Left lung (tissue), 10 donors: ENCODE results near the gene RPL19. TPM values are rescaled to one million over a fixed set of nuclear protein-coding genes. Genes with fewer than 3 reads are reported as not detected.

Experiments used
- ATAC-seq: fragments of 200-7000 bp; cut with Tn5 transposase; one replicate; pipeline ENCODE4 v1.9.1; 2020; ENCODE audit warnings: moderate library complexity
- DNase-seq, 4 donors: peaks; one replicate each; pipeline ENCODE4 v3.0.0-alpha.2; 2013 to 2020
- H3K27ac ChIP-seq, 2 donors: fragments of 200-600 bp; sonication (generic) in 1 of 2; one replicate each; pipeline versions ENCODE4 v1.5.0 to v1.8.0; 2020 to 2021
- H3K27me3 ChIP-seq, 2 donors: fragments of 200-600 bp; sonication (generic) in 1 of 2; one replicate each; pipeline versions ENCODE4 v1.5.0 to v1.8.0; 2020 to 2021
- H3K36me3 ChIP-seq, 2 donors: fragments of 200-600 bp; sonication (generic) in 1 of 2; one replicate each; pipeline versions ENCODE4 v1.5.0 to v1.8.0; 2020 to 2021
- H3K4me1 ChIP-seq, 2 donors: fragments of 200-600 bp; one replicate each; pipeline ENCODE4 v1.8.0; 2021
- H3K4me3 ChIP-seq, 2 donors: fragments of 200-600 bp; sonication (generic) in 1 of 2; one replicate each; pipeline versions ENCODE4 v1.5.0 to v1.8.0; 2020 to 2021; ENCODE audit warnings: mild to moderate bottlenecking in 1 of 2
- H3K9me3 ChIP-seq, 2 donors: fragments of 200-600 bp; sonication (generic) in 1 of 2; one replicate each; pipeline versions ENCODE4 v1.5.0 to v1.8.0; 2020 to 2021
- CTCF ChIP-seq, 2 donors: fragments of 200-600 bp; sonication (generic) in 1 of 2; IDR thresholded peaks; one replicate each; pipeline versions ENCODE4 v1.5.0 to v1.8.0; 2021; ENCODE audit warnings: antibody characterized with exemption in 2 of 2
- intact Hi-C, 2 donors: fragments of 100-400 bp; cut with DNase I; formaldehyde crosslinking; loops; one replicate each; pipeline versions ENCODE4 v1.11.2 to v1.14.2; 2022
- polyA plus RNA-seq, 6 donors: library from polyadenylated mRNA; unstranded; fragments of 120-200 nt; gene quantifications; one replicate each; pipeline ENCODE4 v1.2.1, GENCODE V29; 2013; ENCODE audit not compliant: insufficient read length in 6 of 6
- total RNA-seq, 2 donors: library from RNA; stranded (reverse); fragmentation: NEBNext Ultra II Directional; extraction: Animal tissue kit (Norgen Biotek cat#: 25700); gene quantifications; one replicate each; pipeline ENCODE4 v1.2.1, GENCODE V29; 2021
- donor health status: DM: no; HTN: yes; CAD: no.
- donor health status: DM: no; HTN: no; CAD: no.

The RPL19 gene
- total and polyA plus RNA-seq, 8 donors = 1,286 to 2,452 (median 2,096) TPM

DNA sequence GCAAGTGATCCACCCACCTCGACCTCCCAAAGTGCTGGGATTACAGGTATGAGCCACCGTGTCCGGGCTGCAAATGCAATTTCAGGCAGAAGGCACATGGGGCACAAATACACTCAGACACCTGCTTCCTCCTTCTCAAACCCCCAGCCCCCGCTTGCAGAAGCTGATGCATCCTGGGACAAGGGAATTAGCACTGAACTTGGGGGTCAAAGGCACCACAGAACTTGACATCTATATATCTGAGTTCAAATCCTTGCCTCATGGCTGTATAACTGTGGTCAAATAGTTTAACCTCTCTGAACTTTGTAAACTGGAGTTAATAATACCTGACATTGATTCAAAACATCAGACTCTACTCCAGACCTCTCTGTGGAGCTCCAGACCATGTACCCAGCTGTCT is 30.0 kb upstream of the RPL19 start:
- Histone ChIP-seq H3K9me3 (no peaks in the 10 kb centered on the region), H3K36me3 (peaks cover 0 to 2% of the 10 kb centered on the region in 2 donors), H3K27me3 (peaks cover 0 to 14% of the 10 kb centered on the region in 2 donors), H3K4me3 (no peak overlapping the region), H3K27ac (no peak overlapping the region), H3K4me1 (peaks cover 0 to 28% of the 10 kb centered on the region in 2 donors)
- intact Hi-C loops = no loop called here
- ATAC-seq (no peak), DNase-seq (no peak)
- no peak for TF ChIP-seq CTCF (IDR thresholded peaks at IDR 0.05)

- H3K27ac ChIP-seq = no peak overlapping the region
- peaks cover 0 to 10% of the 10 kb centered on the region in 2 donors for H3K27me3 ChIP-seq
- no peaks in the 10 kb centered on the region for H3K9me3 ChIP-seq
- peaks cover 0 to 24% of the 10 kb centered on the region in 2 donors for H3K4me1 ChIP-seq
- DNase-seq (no peak), ATAC-seq (no peak)
- TF ChIP-seq CTCF (IDR thresholded peaks at IDR 0.05) = no peak
- peaks cover 0 to 6% of the 10 kb centered on the region in 2 donors for H3K36me3 ChIP-seq
- intact Hi-C loops = no loop called here
- H3K4me3 ChIP-seq = no peak overlapping the region
These were observed 29.5 kb upstream of the RPL19 start for GRCh38 chr17:39170558-39170957.

DNA sequence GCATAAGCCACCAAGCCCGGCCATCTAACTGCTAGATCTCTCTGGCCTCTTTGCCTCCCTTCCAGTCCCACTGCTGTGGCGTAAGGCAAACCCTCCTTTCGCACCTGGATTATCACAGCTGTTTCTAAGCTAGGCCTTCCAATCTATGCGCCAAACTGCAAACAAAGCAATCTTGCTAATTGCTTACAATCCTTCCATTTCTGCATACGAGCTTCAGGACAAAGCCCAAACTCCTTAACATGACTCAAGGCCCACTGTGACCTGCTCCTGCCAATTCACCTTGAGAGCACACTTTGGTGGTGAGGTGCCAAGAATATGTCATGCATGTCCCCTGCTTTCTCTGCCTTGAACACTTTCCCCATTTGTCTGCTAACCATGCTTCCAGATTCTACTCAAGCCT is 28.1 kb upstream of the RPL19 start:
- H3K27me3 ChIP-seq = no peaks in the 10 kb centered on the region
- no peak overlapping the region for H3K4me3 ChIP-seq
- DNase-seq (no peak), ATAC-seq (no peak)
- peaks cover 0 to 20% of the 10 kb centered on the region in 2 donors for H3K36me3 ChIP-seq
- no peak overlapping the region for H3K27ac ChIP-seq
- H3K4me1 ChIP-seq = peaks cover 0 to 10% of the 10 kb centered on the region in 2 donors
- TF ChIP-seq CTCF (IDR thresholded peaks at IDR 0.05) = no peak
- H3K9me3 ChIP-seq = no peaks in the 10 kb centered on the region
- intact Hi-C loops = no loop called here

DNA sequence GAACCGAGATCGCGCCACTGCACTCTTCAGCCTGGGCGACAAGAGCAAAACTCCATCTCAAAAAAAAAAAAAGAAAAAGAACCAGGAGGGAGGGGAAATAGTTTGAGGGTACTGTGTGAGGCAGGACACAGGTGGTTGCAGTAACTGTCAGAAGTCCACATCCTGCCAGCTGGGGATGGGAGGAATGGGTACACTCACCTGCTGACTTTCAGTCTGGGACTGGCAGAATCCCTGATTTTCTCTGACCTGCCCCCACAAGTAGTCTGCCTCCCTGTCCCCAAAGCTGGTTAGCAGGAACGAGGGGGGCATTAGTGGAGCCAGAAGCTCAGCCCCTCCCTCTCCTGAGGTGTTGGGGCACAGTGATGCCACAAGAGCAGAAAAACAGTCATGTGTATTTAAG is 27.0 kb upstream of the RPL19 start:
- Histone ChIP-seq H3K9me3 (no peaks in the 10 kb centered on the region), H3K4me1 (peaks cover 0 to 5% of the 10 kb centered on the region in 2 donors), H3K4me3 (no peak overlapping the region), H3K36me3 (peaks cover 0 to 31% of the 10 kb centered on the region in 2 donors), H3K27me3 (no peaks in the 10 kb centered on the region), H3K27ac (no peak overlapping the region)
- intact Hi-C loops = no loop called here
- DNase-seq (no peak), ATAC-seq (no peak)
- TF ChIP-seq CTCF (IDR thresholded peaks at IDR 0.05) = no peak

GRCh38 chr17:39173526-39174274 is 26.4 kb upstream of the RPL19 start:
- DNase-seq (no peak), ATAC-seq (no peak)
- peaks cover 0 to 10% of the 10 kb centered on the region in 2 donors for H3K4me1 ChIP-seq
- no peaks in the 10 kb centered on the region for H3K27me3 ChIP-seq
- H3K9me3 ChIP-seq = no peaks in the 10 kb centered on the region
- intact Hi-C loops = no loop called here
- no peak overlapping the region for H3K4me3 ChIP-seq
- H3K27ac ChIP-seq = no peak overlapping the region
- peaks cover 0 to 36% of the 10 kb centered on the region in 2 donors for H3K36me3 ChIP-seq
- TF ChIP-seq CTCF (IDR thresholded peaks at IDR 0.05) = no peak
